WTC11 (cell line): ENCODE measurements around the gene NBEA. TPM values are rescaled to one million over a fixed set of nuclear protein-coding genes. Genes with fewer than 3 reads are reported as not detected.

Experiments
- ATAC-seq: fragments of 200-7000 bp; cut with Tn5 transposase; 2 replicates; pipeline ENCODE4 v1.10.0; 2021; ENCODE audit warnings: mild to moderate bottlenecking, moderate library complexity
- CTCF ChIA-PET: fragments of 300-600 bp; sonication (Branson Sonifier 250); formaldehyde crosslinking; loops from one replicate; lab custom pipeline; 2021; ENCODE audit warnings: antibody characterized with exemption; lab: Charles Lee
- POLR2A ChIA-PET: fragments of 350-600 bp; sonication (Branson Sonifier 250); formaldehyde crosslinking; loops from one replicate; lab custom pipeline; 2021; ENCODE audit warnings: antibody characterized with exemption; lab: Charles Lee
- DNase-seq: peaks from one replicate; pipeline ENCODE4 v3.0.0; 2021; ENCODE audit warnings: low spot score
- H3K27ac Mint-ChIP-seq: 2 replicates; pipeline ENCODE4 v1.8.0; 2021; ENCODE audit warnings: mixed read lengths
- H3K27me3 Mint-ChIP-seq: 2 replicates; pipeline ENCODE4 v1.8.0; 2021; ENCODE audit warnings: low read depth, mild to moderate bottlenecking, moderate library complexity, mixed read lengths
- H3K36me3 Mint-ChIP-seq: 2 replicates; pipeline ENCODE4 v1.8.0; 2021; ENCODE audit warnings: mixed read lengths
- H3K4me1 Mint-ChIP-seq: 2 replicates; pipeline ENCODE4 v1.8.0; 2022; ENCODE audit warnings: mixed read lengths
- H3K4me3 Mint-ChIP-seq: 2 replicates; pipeline ENCODE4 v1.8.0; 2021; ENCODE audit warnings: mild to moderate bottlenecking, moderate library complexity, mixed read lengths
- H3K9me3 Mint-ChIP-seq: 2 replicates; pipeline ENCODE4 v1.8.0; 2021; ENCODE audit warnings: mixed read lengths
- ATF1 ChIP-seq: sonication (generic); formaldehyde crosslinking; IDR thresholded peaks from 2 replicates; pipeline ENCODE4 v1.8.1; 2023; ENCODE audit warnings: mild to moderate bottlenecking, moderate library complexity, missing genetic modification reagents
- GRHL2 ChIP-seq: fragments of 250-450 bp; sonication (Bioruptor Pico); IDR thresholded peaks from 2 replicates; pipeline ENCODE4 v1.8.0; 2022; ENCODE audit warnings: mild to moderate bottlenecking, moderate library complexity; ENCODE audit not compliant: insufficient replicate concordance, severe bottlenecking
- JAZF1 ChIP-seq: fragments of 250-450 bp; sonication (Bioruptor Pico); IDR thresholded peaks from 2 replicates; pipeline ENCODE4 v1.9.0; 2021; ENCODE audit warnings: moderate library complexity, mild to moderate bottlenecking, inconsistent platforms
- MXD4 ChIP-seq: fragments of 250-450 bp; sonication (Bioruptor Pico); IDR thresholded peaks from 2 replicates; pipeline ENCODE4 v1.8.0; 2021; ENCODE audit warnings: mild to moderate bottlenecking, moderate library complexity, borderline replicate concordance
- NFATC4 ChIP-seq: fragments of 250-450 bp; sonication (Bioruptor Pico); IDR thresholded peaks from 2 replicates; pipeline ENCODE4 v1.9.0; 2021; ENCODE audit warnings: mild to moderate bottlenecking
- NFE2L1 ChIP-seq: sonication (generic); formaldehyde crosslinking; IDR thresholded peaks from 2 replicates; pipeline ENCODE4 v1.8.1; 2023; ENCODE audit warnings: missing genetic modification reagents
- RORB ChIP-seq: fragments of 250-450 bp; sonication (Bioruptor Pico); IDR thresholded peaks from 2 replicates; pipeline ENCODE4 v1.9.0; 2021; ENCODE audit warnings: mild to moderate bottlenecking
- ZNF121 ChIP-seq: sonication (generic); formaldehyde crosslinking; IDR thresholded peaks from 2 replicates; pipeline ENCODE4 v1.8.0; 2023; ENCODE audit warnings: missing genetic modification reagents
- ZNF138 ChIP-seq: sonication (generic); formaldehyde crosslinking; conservative IDR thresholded peaks from 2 replicates; pipeline ENCODE4 v1.8.1; 2022; ENCODE audit warnings: mild to moderate bottlenecking, moderate library complexity, missing genetic modification reagents
- ZNF232 ChIP-seq: sonication (generic); formaldehyde crosslinking; IDR thresholded peaks from 2 replicates; pipeline ENCODE4 v1.8.0; 2022; ENCODE audit warnings: mild to moderate bottlenecking, missing genetic modification reagents
- ZNF396 ChIP-seq: fragments of 250-450 bp; sonication (Bioruptor Pico); IDR thresholded peaks from 2 replicates; pipeline ENCODE4 v1.8.0; 2021; ENCODE audit warnings: mild to moderate bottlenecking, moderate library complexity, borderline replicate concordance
- ZNF423 ChIP-seq: fragments of 250-450 bp; sonication (Bioruptor Pico); IDR thresholded peaks from 2 replicates; pipeline ENCODE4 v2.1.2; 2022; ENCODE audit warnings: mild to moderate bottlenecking, moderate library complexity
- total RNA-seq: library from RNA; stranded (reverse); gene quantifications from 3 replicates; pipeline ENCODE4 v1.2.3, GENCODE V29; 2021
- TF ChIP-seq, protein P1 (sequence below): sonication (generic); formaldehyde crosslinking; IDR thresholded peaks from 2 replicates; pipeline ENCODE4 v1.8.0; 2022; ENCODE audit warnings: mild to moderate bottlenecking, missing genetic modification reagents
- TF ChIP-seq, protein P2 (sequence below): sonication (generic); formaldehyde crosslinking; conservative IDR thresholded peaks from 2 replicates; pipeline ENCODE4 v1.8.1; 2023; ENCODE audit warnings: mild to moderate bottlenecking, low read depth, missing genetic modification reagents, moderate library complexity
- TF ChIP-seq, protein P3 (sequence below): sonication (generic); formaldehyde crosslinking; IDR thresholded peaks from 2 replicates; pipeline ENCODE4 v1.8.0; 2023; ENCODE audit warnings: mild to moderate bottlenecking, missing genetic modification reagents
- TF ChIP-seq, protein P4 (sequence below): sonication (generic); formaldehyde crosslinking; IDR thresholded peaks from 2 replicates; pipeline ENCODE4 v1.8.1; 2023; ENCODE audit warnings: mild to moderate bottlenecking, moderate library complexity, missing genetic modification reagents
- TF ChIP-seq, protein P5 (sequence below): fragments of 250-450 bp; sonication (Bioruptor Pico); IDR thresholded peaks from 2 replicates; pipeline ENCODE4 v1.9.0; 2021; ENCODE audit warnings: mild to moderate bottlenecking
- TF ChIP-seq, protein P6 (sequence below): sonication (generic); formaldehyde crosslinking; conservative IDR thresholded peaks from 2 replicates; pipeline ENCODE4 v1.8.1; 2022; ENCODE audit warnings: mild to moderate bottlenecking, missing genetic modification reagents
- TF ChIP-seq, protein P7 (sequence below): fragments of 250-450 bp; sonication (Bioruptor Pico); conservative IDR thresholded peaks from 2 replicates; pipeline ENCODE4 v1.9.0; 2021; ENCODE audit warnings: mild to moderate bottlenecking
- TF ChIP-seq, protein P8 (sequence below): sonication (generic); formaldehyde crosslinking; IDR thresholded peaks from 2 replicates; pipeline ENCODE4 v1.8.0; 2022; ENCODE audit warnings: mild to moderate bottlenecking, missing genetic modification reagents

NBEA gene
- total RNA-seq, 1 experiment from 2014 or later: 20.9 TPM

DNA sequence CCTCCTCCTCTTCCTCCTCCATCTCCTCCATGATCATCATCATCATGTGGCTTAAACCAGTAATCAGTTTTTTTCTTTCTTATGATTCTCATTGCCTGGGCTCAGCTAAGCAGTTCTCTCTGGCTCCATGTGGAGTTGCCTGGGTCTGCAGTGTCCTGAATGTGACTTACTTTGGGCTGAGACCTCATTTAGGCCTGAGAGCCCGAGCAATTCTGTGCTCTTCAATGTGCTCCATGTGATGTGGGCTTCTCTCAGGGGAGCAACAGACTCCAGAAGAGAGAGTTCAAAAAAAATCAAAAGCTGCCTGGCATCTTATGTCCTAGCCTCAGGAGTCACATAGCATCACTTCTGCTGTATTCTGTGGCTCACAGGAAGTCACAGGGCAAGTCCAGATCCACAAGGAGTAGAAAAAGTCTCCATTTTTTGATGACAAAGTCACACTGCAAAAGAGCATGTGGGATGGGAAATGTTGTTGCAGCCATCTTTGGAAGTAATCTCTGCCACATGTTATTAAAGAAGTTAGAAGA lies 405.7 kb downstream of the NBEA start (continued):
- TF ChIP-seq JAZF1: no peak
- no peak for TF ChIP-seq MXD4 (CRISPR knock-in tag)
- TF ChIP-seq NFATC4: no peak
- TF ChIP-seq ZNF121: no peak

DNA sequence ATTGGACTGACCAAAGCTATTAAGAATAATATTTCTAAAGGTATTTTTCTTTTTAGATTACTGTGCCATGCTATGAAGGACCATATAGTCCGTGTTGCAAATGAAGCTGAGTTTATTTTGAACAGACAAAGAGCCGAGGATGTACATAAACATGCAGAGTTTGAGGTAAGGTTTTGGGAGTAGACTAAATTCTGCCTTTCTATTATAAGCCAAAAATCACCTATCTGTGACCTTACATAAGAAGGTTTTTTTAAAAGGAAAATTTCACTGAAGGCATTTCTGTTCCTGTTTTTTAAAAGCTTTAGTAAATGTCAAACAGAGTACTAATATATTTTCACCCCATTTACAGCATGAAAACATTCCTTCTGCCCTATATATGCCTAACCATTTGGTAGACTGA lies 407.0 kb downstream of the NBEA start:
- CTCF ChIA-PET: interaction anchor here (1.7 kb wide), 1 partner anchor 372 kb away, joined by 3 read pairs; no protein-coding TSS in a partner anchor
- H3K9me3 Mint-ChIP-seq: no peaks in the 10 kb centered on the region
- no peaks in the 10 kb centered on the region for H3K36me3 Mint-ChIP-seq

DNA sequence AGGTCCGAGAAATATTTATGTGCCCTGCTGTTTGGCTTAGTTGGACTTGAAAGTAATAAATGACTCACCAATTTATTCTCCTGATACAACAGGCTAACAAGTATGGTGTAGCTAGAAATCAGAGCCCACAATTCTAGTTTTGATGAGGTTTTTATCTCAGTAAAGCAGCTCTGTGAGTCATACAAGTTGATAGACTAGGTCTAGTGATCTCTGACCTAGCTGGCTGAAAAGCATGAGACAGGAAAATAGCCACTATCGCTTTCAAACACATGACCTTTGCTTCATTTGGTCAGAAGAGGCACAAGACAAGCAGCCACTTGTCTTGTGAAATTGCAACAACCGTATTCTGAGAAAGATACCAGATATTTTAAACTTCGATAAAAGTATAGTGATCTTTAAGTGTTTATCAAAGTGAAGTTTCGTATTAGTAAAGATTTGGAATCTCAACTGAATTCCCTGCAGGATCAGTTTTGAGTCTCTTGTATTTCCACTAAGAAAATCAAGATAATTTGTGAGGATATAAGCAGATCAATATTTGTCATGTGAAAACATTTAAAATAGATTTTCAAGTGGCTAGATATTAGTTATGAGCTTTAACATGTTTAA lies 407.7 kb downstream of the NBEA start:
- no peak for ATAC-seq
- Mint-ChIP-seq H3K9me3 (no peaks in the 10 kb centered on the region), H3K4me3 (no peak overlapping the region), H3K27me3 (no peaks in the 10 kb centered on the region), H3K27ac (0 out of 2 replicates have a peak overlapping the region, but pooled peaks have one; percentile 39), H3K4me1 (peaks cover 6% of the 10 kb centered on the region), H3K36me3 (no peaks in the 10 kb centered on the region)
- CTCF ChIA-PET: no interaction called here
- POLR2A ChIA-PET: no interaction called here
- DNase-seq: no peak
- TF ChIP-seq RORB: no peak
- TF ChIP-seq ZNF138 (CRISPR knock-in tag): no peak
- TF ChIP-seq, protein P1, sequence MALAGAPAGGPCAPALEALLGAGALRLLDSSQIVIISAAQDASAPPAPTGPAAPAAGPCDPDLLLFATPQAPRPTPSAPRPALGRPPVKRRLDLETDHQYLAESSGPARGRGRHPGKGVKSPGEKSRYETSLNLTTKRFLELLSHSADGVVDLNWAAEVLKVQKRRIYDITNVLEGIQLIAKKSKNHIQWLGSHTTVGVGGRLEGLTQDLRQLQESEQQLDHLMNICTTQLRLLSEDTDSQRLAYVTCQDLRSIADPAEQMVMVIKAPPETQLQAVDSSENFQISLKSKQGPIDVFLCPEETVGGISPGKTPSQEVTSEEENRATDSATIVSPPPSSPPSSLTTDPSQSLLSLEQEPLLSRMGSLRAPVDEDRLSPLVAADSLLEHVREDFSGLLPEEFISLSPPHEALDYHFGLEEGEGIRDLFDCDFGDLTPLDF (CRISPR knock-in tag): no peak
- TF ChIP-seq, protein P2, sequence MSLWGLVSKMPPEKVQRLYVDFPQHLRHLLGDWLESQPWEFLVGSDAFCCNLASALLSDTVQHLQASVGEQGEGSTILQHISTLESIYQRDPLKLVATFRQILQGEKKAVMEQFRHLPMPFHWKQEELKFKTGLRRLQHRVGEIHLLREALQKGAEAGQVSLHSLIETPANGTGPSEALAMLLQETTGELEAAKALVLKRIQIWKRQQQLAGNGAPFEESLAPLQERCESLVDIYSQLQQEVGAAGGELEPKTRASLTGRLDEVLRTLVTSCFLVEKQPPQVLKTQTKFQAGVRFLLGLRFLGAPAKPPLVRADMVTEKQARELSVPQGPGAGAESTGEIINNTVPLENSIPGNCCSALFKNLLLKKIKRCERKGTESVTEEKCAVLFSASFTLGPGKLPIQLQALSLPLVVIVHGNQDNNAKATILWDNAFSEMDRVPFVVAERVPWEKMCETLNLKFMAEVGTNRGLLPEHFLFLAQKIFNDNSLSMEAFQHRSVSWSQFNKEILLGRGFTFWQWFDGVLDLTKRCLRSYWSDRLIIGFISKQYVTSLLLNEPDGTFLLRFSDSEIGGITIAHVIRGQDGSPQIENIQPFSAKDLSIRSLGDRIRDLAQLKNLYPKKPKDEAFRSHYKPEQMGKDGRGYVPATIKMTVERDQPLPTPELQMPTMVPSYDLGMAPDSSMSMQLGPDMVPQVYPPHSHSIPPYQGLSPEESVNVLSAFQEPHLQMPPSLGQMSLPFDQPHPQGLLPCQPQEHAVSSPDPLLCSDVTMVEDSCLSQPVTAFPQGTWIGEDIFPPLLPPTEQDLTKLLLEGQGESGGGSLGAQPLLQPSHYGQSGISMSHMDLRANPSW (CRISPR knock-in tag): no peak
- no peak for TF ChIP-seq NFE2L1 (CRISPR knock-in tag)
- TF ChIP-seq ZNF423: no peak

More for the DNA sequence above, 407.0 kb downstream of the NBEA start:
- Mint-ChIP-seq H3K4me3 (no peak overlapping the region), H3K27ac (no peak overlapping the region), H3K4me1 (peaks cover 6% of the 10 kb centered on the region), H3K27me3 (no peaks in the 10 kb centered on the region)
- DNase-seq: no peak
- TF ChIP-seq, protein P3, sequence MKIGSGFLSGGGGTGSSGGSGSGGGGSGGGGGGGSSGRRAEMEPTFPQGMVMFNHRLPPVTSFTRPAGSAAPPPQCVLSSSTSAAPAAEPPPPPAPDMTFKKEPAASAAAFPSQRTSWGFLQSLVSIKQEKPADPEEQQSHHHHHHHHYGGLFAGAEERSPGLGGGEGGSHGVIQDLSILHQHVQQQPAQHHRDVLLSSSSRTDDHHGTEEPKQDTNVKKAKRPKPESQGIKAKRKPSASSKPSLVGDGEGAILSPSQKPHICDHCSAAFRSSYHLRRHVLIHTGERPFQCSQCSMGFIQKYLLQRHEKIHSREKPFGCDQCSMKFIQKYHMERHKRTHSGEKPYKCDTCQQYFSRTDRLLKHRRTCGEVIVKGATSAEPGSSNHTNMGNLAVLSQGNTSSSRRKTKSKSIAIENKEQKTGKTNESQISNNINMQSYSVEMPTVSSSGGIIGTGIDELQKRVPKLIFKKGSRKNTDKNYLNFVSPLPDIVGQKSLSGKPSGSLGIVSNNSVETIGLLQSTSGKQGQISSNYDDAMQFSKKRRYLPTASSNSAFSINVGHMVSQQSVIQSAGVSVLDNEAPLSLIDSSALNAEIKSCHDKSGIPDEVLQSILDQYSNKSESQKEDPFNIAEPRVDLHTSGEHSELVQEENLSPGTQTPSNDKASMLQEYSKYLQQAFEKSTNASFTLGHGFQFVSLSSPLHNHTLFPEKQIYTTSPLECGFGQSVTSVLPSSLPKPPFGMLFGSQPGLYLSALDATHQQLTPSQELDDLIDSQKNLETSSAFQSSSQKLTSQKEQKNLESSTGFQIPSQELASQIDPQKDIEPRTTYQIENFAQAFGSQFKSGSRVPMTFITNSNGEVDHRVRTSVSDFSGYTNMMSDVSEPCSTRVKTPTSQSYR (CRISPR knock-in tag): no peak
- TF ChIP-seq, protein P4, sequence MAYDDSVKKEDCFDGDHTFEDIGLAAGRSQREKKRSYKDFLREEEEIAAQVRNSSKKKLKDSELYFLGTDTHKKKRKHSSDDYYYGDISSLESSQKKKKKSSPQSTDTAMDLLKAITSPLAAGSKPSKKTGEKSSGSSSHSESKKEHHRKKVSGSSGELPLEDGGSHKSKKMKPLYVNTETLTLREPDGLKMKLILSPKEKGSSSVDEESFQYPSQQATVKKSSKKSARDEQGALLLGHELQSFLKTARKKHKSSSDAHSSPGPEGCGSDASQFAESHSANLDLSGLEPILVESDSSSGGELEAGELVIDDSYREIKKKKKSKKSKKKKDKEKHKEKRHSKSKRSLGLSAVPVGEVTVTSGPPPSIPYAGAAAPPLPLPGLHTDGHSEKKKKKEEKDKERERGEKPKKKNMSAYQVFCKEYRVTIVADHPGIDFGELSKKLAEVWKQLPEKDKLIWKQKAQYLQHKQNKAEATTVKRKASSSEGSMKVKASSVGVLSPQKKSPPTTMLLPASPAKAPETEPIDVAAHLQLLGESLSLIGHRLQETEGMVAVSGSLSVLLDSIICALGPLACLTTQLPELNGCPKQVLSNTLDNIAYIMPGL: no peak
- no peak for TF ChIP-seq ZNF121
- TF ChIP-seq ZNF396 (CRISPR knock-in tag): no peak
- TF ChIP-seq, protein P5, sequence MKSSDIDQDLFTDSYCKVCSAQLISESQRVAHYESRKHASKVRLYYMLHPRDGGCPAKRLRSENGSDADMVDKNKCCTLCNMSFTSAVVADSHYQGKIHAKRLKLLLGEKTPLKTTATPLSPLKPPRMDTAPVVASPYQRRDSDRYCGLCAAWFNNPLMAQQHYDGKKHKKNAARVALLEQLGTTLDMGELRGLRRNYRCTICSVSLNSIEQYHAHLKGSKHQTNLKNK (CRISPR knock-in tag): no peak
- TF ChIP-seq, protein P6, sequence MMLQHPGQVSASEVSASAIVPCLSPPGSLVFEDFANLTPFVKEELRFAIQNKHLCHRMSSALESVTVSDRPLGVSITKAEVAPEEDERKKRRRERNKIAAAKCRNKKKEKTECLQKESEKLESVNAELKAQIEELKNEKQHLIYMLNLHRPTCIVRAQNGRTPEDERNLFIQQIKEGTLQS (CRISPR knock-in tag): no peak
- no peak for TF ChIP-seq ZNF232 (CRISPR knock-in tag)
- TF ChIP-seq ATF1 (CRISPR knock-in tag): no peak
- no peak for TF ChIP-seq MXD4 (CRISPR knock-in tag)
- TF ChIP-seq, protein P7, sequence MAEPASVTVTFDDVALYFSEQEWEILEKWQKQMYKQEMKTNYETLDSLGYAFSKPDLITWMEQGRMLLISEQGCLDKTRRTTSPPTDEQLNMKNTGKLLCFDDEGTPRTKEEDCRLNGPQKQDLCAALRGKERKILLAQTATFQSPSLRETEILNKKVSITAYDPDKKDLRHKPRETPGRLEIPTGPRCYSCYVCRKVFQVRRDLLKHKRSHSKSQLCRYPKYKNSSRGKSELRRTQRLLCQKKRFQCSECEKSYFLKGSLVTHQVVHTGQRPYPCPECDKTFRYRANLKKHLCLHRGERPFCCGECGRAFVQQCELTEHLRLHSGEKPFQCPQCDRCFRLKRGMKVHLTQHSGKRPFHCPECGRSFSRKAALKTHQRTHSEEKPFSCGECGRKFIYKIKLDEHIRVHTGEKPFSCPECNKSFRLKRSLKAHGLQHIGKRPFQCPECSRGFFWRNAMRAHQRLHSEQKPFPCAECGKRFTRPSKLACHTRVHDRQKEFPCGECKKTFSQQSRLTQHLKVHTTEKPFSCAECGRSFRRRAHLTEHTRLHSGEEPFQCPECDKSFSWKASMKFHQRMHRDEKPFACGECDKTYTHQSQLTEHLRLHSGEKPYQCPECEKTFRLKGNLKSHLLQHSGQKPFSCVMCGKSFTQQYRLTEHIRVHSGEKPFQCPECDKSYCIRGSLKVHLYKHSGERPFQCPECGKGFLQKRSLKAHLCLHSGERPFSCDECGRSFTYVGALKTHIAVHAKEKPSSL (CRISPR knock-in tag): no peak
- TF ChIP-seq, protein P8, sequence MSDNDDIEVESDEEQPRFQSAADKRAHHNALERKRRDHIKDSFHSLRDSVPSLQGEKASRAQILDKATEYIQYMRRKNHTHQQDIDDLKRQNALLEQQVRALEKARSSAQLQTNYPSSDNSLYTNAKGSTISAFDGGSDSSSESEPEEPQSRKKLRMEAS (CRISPR knock-in tag): no peak
- no peak for TF ChIP-seq GRHL2 (CRISPR knock-in tag)
- ATAC-seq: no peak
- POLR2A ChIA-PET: no interaction called here
